LHCN-M2 (cell line): ENCODE results near the gene TMEM127. TPM values are rescaled to one million over a fixed set of nuclear protein-coding genes. Genes with fewer than 3 reads are reported as not detected.
"Not testable (repeated sequence)": the region's sequence is repeated elsewhere in the genome, so short reads cannot be mapped to it uniquely, and the experiment has no call there.

Experiments
- DNase-seq: peaks from one replicate; pipeline ENCODE4 v3.0.0-alpha.2; 2012; ENCODE audit warnings: low read depth
- total RNA-seq: library from RNA; depleted of rRNA; stranded (reverse); fragments of >200 nt; gene quantifications from 2 replicates; pipeline ENCODE4 v1.2.3, GENCODE V29; 2014

The TMEM127 gene
- total RNA-seq, 1 experiment from 2014 or later: 34.6 TPM

- DNase-seq: no peak
Measured at GRCh38 chr2:96264656-96265348, 995 bp downstream of the TMEM127 start.

DNA sequence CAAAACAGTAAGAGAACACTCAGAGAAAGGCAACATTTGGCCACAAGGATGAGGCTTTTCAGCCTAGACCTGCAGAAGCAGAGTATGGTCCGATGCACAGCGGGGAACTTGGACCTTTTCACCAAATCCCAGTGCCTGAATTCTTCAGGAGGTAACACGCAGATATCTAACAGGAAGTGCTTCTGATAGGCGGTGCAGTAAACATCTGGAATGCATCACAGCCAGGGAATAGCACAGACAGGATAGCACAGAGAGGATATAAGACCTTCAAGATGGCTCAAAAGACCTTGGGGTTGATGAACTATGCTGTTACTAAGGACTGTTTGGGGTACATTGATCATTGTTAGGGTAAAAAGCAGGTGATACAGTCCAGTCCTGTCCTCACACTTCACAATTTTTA, 1.7 kb downstream of the TMEM127 start:
- no peak for DNase-seq

DNA sequence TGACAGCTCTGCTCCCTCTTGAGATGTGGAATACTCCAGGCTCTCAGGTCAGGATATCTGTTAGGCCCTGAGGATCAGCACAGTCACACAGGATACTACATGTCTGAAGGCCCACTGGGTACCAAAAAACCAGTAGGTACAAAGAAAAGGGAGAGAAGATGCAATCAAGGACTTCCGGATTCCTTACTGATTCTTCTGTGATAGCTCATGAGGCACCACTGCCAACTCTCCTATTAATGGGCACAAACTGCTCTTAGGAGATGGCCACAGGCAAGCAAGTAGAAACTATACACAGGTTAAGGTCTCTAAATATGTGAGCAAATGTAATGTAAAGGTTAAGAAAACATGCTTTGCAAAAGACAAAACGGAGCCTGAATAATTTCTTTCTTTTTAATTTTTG, 3.5 kb downstream of the TMEM127 start:
- DNase-seq: no peak

GRCh38 chr2:96261328-96262003, 4.3 kb downstream of the TMEM127 start:
- DNase-seq: no peak

GRCh38 chr2:96260387-96261260, 5.2 kb downstream of the TMEM127 start:
- DNase-seq: peak; percentile 95

GRCh38 chr2:96259497-96259921, 6.3 kb downstream of the TMEM127 start:
- DNase-seq: peak; percentile 52

DNA sequence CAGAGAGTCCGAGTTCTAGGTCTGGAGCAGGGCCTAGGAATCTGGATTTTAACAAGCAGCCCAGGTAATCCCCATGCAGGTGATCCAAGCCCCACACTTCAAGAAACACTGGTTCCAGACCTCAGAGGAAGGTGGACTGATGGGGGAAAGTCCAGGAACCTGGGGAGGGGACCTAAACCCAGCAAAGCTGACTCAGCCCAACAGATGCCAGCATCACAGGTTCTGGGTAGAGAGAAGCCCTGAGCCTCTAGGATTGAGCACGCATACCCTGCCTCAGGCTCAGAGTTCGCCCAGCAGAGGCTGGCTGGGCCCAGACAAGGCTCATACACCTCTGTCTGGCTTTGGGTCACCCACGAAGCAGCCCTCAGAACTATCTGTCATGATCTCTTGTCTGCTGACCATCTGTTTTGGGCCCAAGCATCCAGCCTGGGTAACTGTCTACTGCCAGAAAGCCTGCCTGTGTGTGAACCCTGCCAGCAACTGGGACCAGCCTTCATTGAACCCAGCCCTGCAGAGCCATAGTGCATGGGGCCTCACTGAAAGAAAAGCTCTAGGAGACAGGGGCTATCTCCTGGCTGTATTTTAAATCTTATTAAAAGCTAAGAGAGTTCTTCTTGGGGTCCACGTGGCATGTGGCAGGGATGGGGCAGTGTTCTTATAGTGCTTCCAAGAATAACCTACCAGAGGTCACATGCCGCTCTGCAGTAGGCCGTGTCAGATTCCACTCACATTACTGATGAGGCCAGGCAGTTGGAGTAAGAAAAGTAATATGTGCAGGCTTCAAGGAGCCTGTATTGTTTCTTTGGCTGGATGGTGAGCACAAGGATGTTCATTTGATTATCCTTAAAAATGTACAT, 7.4 kb downstream of the TMEM127 start:
- peak; percentile 65 for DNase-seq

DNA sequence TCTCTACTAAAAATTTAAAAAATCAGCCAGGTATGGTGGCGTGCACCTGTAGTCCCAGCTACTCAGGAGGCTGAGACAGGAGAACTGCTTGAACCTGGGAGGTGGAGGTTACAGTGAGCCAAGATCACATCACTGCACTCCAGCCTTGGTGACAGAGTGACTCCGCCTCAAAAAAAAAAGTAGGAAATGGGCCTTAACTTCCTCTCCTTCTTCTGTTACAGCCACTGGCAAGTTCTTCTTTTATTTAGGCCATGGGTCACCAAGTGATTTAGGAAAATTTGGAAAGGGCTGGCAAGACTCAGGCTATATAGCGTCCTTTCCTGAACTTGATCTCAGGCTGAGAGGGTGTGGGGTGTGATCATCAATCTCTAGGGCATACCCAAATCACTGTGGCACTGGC, 8.1 kb downstream of the TMEM127 start:
- DNase-seq: not testable (repeated sequence)

GRCh38 chr2:96256611-96257113, 9.1 kb downstream of the TMEM127 start:
- no peak for DNase-seq

- no peak for DNase-seq
Measured at GRCh38 chr2:96254571-96254970, 11.2 kb downstream of the TMEM127 start.

- no peak for DNase-seq
Measured at GRCh38 chr2:96253006-96253405, 12.8 kb downstream of the TMEM127 start.

DNA sequence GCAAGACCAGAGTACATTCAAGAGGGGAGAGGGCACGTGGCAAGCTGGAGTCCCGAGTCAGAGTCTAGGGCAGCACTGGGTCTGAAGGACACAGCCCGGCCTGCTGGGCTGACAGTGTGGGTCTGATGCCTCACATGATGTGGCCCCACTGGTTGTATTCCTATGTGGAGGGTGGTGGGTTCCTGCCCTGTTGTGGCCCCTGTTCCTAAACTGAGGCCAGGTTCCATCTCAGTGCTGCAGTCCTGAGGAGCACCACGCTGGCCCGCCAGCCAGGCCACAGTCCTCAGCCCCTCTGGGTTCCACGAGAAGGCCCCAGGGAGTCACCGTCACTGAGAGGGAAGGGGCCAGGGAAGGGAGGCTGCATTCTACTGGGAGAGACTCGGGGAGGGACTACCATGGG, 13.3 kb downstream of the TMEM127 start:
- DNase-seq: no peak

DNA sequence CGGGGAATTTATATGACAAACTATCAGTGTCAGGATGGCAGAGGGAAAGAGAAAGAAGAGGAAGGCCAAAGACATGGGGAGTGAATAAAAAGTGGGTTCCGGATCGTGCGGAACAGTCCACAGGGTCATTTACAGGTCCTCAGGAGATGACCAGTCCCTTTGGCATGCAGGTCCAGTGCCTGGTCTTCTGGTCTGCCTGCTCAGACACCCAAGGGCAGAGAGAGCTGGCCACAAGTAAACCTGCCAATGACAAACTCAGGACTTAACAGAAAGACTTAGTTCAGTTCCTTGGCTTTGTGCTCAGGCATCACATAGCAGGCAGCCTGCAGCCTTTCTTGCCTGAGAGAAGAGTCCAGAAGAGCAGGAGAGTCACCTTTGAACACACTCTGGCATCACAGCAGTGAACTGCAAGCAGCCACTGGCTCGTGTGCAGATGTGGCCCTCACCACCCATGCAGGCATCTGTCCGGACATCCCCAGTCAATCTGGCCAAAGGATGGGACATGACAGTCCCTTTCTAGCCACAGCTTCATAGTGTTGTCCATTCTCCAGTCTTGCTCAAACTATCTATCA, 14.0 kb downstream of the TMEM127 start:
- peak; percentile 95 for DNase-seq

DNA sequence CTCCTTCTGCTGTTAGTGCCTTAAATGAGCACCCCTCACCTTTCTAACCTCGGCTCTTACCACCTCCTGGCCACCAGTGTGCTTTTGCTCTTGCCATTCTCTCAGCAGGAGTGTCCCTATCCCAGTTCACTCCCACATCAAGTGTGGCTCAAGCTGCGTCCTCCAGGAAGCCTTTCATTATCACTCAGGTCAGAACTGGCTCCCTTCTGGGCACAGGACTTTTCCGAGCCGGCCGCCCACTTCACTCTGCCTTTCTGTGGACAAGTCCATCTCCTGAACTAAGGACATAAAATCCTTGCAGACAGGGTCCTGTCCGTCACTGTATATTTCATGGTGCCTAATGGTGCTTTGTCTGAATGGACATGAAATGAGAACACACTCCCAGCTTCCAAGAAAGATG, 15.6 kb downstream of the TMEM127 start:
- DNase-seq: no peak

DNA sequence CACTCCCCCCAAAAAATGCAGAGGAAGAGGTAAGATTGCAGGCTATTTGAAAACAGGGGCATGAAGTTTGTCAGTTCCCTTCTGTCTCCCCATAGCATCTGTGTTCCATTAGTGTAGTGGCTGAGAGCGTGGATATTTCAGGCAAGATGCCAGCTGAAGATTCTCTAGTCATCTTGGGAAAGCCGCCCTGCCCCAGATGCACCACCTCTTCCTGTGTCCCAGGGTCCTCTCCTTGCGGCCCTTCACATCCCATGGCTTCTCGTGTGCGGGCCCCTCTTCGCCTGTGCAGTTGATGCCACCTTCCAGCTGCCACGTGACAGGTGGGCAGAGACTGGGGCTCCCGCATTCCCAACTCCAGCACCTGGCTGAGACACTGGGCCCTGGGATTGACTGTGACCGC, 16.1 kb downstream of the TMEM127 start:
- DNase-seq: no peak

DNA sequence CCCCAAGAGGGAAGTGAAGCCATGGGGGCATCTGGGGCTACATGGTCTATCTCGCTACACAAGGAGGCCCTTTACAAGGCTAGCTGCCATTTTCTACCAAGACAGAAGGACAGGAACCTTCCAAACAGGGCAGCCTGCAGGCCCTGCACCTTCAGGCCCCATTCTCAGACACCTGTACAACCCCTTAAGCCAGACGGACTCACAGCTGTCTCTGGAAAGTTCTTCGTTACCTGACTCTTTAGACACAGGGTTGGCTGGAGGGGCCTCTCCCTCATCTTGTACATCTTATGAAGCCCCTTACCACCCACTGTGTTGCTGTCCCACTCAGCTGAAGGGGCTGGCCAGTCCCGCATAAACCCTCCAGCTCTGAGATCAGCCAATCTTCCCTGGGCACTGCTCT, 17.2 kb downstream of the TMEM127 start:
- no peak for DNase-seq

DNA sequence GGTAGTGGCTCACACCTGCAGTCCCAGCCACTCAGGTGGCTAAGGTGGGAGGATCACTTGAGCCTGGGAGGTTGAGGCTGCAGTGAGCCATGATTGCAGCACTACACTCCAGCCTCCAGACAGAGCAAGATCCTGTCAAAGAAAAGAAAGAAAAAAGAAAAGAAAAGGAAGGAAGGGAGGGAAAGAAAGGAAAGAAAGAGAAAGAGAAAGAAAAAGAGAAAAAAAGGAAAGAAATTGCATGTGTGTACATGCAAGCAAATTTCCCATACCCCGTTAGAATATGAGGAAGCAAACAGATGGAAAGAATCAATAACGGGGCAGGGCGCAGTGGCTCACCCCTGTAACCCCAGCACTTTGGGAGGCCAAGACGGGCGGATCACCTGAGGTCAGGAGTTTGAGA, 17.9 kb downstream of the TMEM127 start:
- DNase-seq: no peak

GRCh38 chr2:96247009-96247408, 18.8 kb downstream of the TMEM127 start:
- no peak for DNase-seq

DNA sequence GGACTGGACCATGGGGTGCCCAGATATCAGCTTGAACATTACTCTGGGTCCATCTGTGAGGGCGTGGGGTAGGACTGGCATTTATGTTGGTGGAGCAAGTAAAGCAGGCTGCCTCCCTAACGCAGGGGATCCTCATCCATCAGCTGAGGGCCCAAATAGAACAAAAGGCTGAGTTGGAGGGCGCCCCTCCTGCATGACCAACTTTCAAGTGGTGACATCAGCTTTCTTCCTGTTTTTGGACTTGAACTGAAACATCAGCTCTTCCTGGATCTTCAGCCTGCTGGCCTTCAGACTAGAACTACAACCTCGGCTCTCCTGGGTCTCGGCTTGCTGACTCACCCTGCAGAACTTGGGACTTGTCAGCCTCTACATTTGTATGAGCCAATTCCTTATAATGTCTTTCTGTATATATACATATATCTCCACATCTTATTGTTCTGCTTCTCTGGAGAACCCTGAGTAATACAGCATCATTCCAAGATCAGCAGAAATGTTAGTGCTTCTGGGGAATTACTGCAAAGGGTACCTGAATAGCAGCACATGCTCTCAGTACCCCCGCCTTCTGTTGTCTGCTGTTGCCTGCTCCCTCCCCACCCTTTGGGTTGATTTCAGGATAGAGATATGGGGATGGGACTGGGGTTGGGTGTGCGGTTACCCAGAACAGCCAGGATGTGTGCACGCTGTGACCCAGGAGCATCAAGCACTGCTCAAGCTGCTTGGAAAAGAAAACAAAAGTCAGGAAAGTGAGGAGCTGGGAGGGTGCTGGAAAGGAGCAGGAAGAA, 20.0 kb downstream of the TMEM127 start:
- no peak for DNase-seq

- DNase-seq: no peak
Measured at GRCh38 chr2:96243843-96244242, 22.0 kb downstream of the TMEM127 start.
